GM13976 (cell line): ENCODE results near the gene FBXO21.
"Not testable (repeated sequence)": the region's sequence is repeated elsewhere in the genome, so short reads cannot be mapped to it uniquely, and the experiment has no call there.

Experiments used
- DNase-seq: peaks from one replicate; pipeline ENCODE4 v3.0.0; 2012; ENCODE audit warnings: low spot score
- in situ Hi-C: fragments of 300-500 bp; cut with MboI; formaldehyde crosslinking; loops from one replicate; pipeline ENCODE4 v1.12.0; 2022; ENCODE audit warnings: low sequenced_read_pairs, mixed read lengths, inconsistent platforms; ENCODE audit not compliant: unreplicated experiment
- TF ChIP-seq, protein P1 (sequence below): IDR thresholded peaks from 2 replicates; pipeline ENCODE4 v1.5.1; 2012; ENCODE audit warnings: borderline replicate concordance, mild to moderate bottlenecking; ENCODE audit not compliant: insufficient read depth; ENCODE audit errors: extremely low read depth, missing control alignments, control extremely low read depth

The FBXO21 gene

DNA sequence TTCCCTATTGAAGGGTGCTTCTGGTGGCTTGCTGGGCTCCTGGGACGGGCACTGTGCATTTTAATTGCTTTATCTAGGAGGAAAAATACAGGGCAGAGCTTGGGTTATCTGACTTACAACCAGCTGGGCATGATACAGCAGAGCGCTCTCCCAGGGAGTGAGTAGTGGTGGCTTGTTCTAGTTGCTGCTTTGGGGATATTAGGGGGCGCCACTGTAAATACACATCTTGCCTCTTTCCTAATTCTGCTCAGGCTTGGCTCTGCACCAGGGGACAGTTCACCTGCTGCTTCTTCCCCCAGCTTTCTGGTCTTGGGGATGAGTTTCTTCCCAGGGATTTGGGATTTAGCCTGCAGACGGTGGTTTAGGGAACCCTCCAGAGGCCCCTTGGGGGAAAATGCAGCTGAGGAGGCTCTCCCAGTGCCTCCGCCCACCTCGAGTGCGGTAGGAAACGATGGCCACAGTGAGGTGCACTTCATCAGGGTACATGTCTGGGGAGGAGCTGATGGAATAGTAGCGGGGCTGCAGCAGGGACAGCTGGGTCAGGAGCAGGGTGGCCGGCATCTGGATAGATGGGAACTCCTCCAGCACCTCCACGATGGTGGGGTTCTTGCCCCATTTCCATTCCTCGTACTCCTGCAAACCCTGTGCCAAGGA is 36.9 kb upstream of the FBXO21 start:
- in situ Hi-C loops = loop anchor here (25.0 kb wide), 1 partner anchor 360 kb away; no protein-coding TSS in a partner anchor
- TF ChIP-seq, protein P1, sequence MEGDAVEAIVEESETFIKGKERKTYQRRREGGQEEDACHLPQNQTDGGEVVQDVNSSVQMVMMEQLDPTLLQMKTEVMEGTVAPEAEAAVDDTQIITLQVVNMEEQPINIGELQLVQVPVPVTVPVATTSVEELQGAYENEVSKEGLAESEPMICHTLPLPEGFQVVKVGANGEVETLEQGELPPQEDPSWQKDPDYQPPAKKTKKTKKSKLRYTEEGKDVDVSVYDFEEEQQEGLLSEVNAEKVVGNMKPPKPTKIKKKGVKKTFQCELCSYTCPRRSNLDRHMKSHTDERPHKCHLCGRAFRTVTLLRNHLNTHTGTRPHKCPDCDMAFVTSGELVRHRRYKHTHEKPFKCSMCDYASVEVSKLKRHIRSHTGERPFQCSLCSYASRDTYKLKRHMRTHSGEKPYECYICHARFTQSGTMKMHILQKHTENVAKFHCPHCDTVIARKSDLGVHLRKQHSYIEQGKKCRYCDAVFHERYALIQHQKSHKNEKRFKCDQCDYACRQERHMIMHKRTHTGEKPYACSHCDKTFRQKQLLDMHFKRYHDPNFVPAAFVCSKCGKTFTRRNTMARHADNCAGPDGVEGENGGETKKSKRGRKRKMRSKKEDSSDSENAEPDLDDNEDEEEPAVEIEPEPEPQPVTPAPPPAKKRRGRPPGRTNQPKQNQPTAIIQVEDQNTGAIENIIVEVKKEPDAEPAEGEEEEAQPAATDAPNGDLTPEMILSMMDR = no peak
- DNase-seq = no peak

DNA sequence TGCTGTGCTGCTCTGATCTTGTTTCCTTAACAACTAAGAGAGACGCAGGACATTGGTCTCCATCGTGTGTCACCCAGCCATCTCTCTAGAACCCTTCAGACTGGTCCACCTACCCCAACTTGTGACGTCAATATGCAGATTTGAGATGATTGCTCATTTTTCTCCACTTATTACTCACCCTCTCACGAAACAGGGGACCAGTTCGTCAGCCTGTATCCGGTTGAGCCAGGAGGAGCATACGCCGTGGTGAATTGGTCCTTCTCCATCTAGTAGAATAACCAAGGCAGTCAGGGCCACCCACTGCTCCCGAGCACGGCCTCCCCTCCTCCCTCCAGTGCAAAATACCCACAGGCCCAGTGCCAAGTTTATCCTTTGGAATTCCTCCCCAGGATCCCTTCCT is 36.2 kb upstream of the FBXO21 start:
- TF ChIP-seq, protein P1 = no peak
- in situ Hi-C loops = loop anchor here (25.0 kb wide), 1 partner anchor 361 kb away; no protein-coding TSS in a partner anchor
- no peak for DNase-seq

- TF ChIP-seq, protein P1 = no peak
- in situ Hi-C loops = loop anchor here (25.0 kb wide), 1 partner anchor 362 kb away; no protein-coding TSS in a partner anchor
- no peak for DNase-seq
Observed at GRCh38 chr12:117225179-117225578, 34.9 kb upstream of the FBXO21 start.

DNA sequence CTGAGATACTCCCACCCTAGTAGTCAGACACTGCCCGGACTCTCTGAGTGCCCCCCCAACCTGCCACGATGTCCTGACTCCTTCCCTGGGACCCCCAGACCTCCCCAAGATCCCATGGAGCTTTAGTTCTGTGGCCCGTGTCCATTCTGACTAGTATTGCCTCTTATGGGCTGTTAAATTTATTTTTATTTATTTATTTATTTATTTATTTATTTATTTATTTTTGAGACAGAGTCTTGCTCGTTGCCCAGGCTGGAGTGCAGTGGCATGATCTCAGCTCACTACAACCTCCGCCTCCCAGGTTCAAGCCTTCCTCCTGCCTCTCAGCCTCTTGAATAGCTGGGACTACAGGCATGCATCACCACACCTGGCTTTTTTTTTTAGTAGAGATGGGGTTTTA is 30.7 kb upstream of the FBXO21 start:
- not testable (repeated sequence) for DNase-seq
- in situ Hi-C loops = loop anchor here (25.0 kb wide), 1 partner anchor 616 kb away; no protein-coding TSS in a partner anchor

- TF ChIP-seq, protein P1 = no peak
- DNase-seq = no peak
- in situ Hi-C loops = loop anchor here (25.0 kb wide), 1 partner anchor 619 kb away; no protein-coding TSS in a partner anchor
Observed at GRCh38 chr12:117218149-117218548, 27.9 kb upstream of the FBXO21 start.

DNA sequence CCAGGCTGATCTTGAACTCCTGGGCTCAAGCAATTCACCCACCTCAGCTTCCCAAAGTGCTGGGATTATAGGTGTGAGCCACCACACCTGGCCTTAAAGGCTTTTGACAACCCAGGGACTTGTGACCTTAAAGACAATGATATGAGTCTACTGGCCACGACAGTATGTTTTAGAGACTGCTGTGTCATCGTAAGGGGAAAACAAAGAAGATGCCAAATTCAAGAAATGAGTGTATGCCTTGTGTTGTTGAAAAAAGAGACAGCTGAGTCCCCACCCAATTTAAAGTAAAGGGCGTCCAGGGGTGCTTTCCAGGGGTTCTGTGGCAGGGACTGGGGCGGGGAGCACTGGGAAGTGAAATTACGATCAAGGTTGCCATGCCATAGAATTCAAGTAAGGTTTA is 26.4 kb upstream of the FBXO21 start:
- in situ Hi-C loops = loop anchor here (25.0 kb wide), 1 partner anchor 621 kb away; no protein-coding TSS in a partner anchor
- DNase-seq = no peak
- TF ChIP-seq, protein P1 = no peak

DNA sequence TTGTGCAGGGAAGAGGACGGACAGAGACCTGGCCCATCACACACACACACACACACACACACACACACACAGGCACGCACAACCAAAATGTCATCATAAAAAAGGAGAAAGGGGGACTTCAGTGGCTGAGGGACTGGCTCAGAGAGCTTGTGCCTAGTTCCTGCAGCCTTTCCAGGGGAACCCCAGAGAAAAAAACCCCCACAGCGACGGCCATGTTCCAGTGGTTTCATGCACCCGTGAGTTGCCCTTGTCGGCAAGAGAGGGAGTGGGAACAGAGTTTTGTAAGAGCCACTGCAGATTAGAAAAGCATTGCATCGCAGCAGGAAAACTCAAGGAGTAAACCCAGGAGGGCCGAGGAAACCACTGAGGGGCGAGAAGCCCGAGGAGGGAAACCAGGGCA is 24.5 kb upstream of the FBXO21 start:
- in situ Hi-C loops = loop anchor here (25.0 kb wide), 1 partner anchor 623 kb away; no protein-coding TSS in a partner anchor
- DNase-seq = no peak
- TF ChIP-seq, protein P1 = no peak
